Endothelial cell of umbilical vein (primary cell): ENCODE measurements around the gene ALKBH8. TPM values are rescaled to one million over a fixed set of nuclear protein-coding genes. Genes with fewer than 3 reads are reported as not detected.
A peak's percentile ranks its signal among the peaks of the same experiment; 100 is the strongest.

Source experiments
- BruUV-seq: library from RNA; stranded (reverse); fragments of 400-500 nt; replicated peaks from 2 replicates; lab custom pipeline; 2021; lab: Mats Ljungman, UMichigan
- CTCF ChIA-PET: fragments of 300-600, 350-600 bp; sonication (Branson Sonifier 250); formaldehyde crosslinking; loops from one replicate; lab custom pipeline; 2021; ENCODE audit warnings: antibody characterized with exemption, inconsistent platforms; lab: Charles Lee
- POLR2A ChIA-PET: fragments of 300-600, 350-600 bp; sonication (Branson Sonifier 250); formaldehyde crosslinking; loops from one replicate; lab custom pipeline; 2021; ENCODE audit warnings: antibody characterized with exemption, inconsistent platforms; lab: Charles Lee
- DNase-seq: peaks from one replicate; pipeline ENCODE4 v3.0.0-alpha.2; 2011; ENCODE audit warnings: low read depth, low spot score
- FAIRE-seq: peaks from 2 replicates; lab custom pipeline; 2011; peaks lifted over from hg19 to GRCh38; lab: Jason Lieb, UNC
- H2AFZ ChIP-seq: 2 replicates; pipeline ENCODE4 v1.6.0; 2012; ENCODE audit warnings: low read depth, low read length, control low read depth, inconsistent platforms
- H3K27ac ChIP-seq: 2 replicates; pipeline ENCODE4 v1.5.1; 2011; ENCODE audit warnings: low read depth, mild to moderate bottlenecking, control low read depth, low read length, moderate library complexity; ENCODE audit not compliant: insufficient read depth
- H3K27me3 ChIP-seq, 2 experiments: 2 replicates each; pipeline versions ENCODE4 v1.6.0 to v1.6.1; 2011; ENCODE audit warnings: low read length in 2 of 2, mixed read lengths in 1 of 2; ENCODE audit not compliant: control insufficient read depth in 2 of 2, insufficient read depth in 2 of 2
- H3K36me3 ChIP-seq, 2 experiments: 2 replicates in 1 of 2; 3 replicates in 1 of 2; pipeline ENCODE4 v1.5.1; 2011; ENCODE audit warnings: low read length in 2 of 2, mild to moderate bottlenecking in 1 of 2, moderate library complexity in 1 of 2; ENCODE audit not compliant: control insufficient read depth in 2 of 2, insufficient read depth in 2 of 2; ENCODE audit errors: extremely low read depth in 1 of 2
- H3K4me1 ChIP-seq: 3 replicates; pipeline ENCODE4 v1.5.1; 2011; ENCODE audit warnings: mild to moderate bottlenecking, low read length; ENCODE audit not compliant: control insufficient read depth, insufficient read depth; ENCODE audit errors: extremely low read depth
- H3K4me2 ChIP-seq: 2 replicates; pipeline ENCODE4 v1.6.1; 2011; ENCODE audit warnings: low read length, control low read depth, mixed read lengths; ENCODE audit not compliant: insufficient read depth
- H3K4me3 ChIP-seq, 3 experiments: fragments of 200-600 bp in 1 of 3; sonication (generic), shearing (Covaris generic) in 1 of 3; replicated peaks in 1 of 3; 2 replicates each; pipeline ENCODE4 v1.5.1; 2011 to 2016; ENCODE audit warnings: control low read depth in 3 of 3, low read length in 3 of 3, mild to moderate bottlenecking in 2 of 3, inconsistent platforms in 1 of 3, low read depth in 1 of 3, moderate library complexity in 1 of 3; ENCODE audit not compliant: insufficient read depth in 1 of 3
- H3K79me2 ChIP-seq: 2 replicates; pipeline ENCODE4 v1.6.0; 2012; ENCODE audit warnings: low read length, inconsistent platforms; ENCODE audit not compliant: control insufficient read depth, insufficient read depth
- H3K9ac ChIP-seq: replicated peaks from 2 replicates; pipeline ENCODE3; 2011; ENCODE audit warnings: low read length, control low read depth; ENCODE audit not compliant: insufficient read depth; ENCODE audit errors: extremely low read depth
- H3K9me1 ChIP-seq: replicated peaks from 3 replicates; pipeline ENCODE4 v1.6.0; 2011; ENCODE audit warnings: mild to moderate bottlenecking, low read length; ENCODE audit not compliant: control insufficient read depth, insufficient read depth; ENCODE audit errors: extremely low read depth
- H3K9me3 ChIP-seq: replicated peaks from 2 replicates; pipeline ENCODE4 v1.5.1; 2012; ENCODE audit warnings: low read length, inconsistent platforms; ENCODE audit not compliant: control insufficient read depth, insufficient read depth
- H4K20me1 ChIP-seq: replicated peaks from 2 replicates; pipeline ENCODE3; 2011; ENCODE audit warnings: mild to moderate bottlenecking, low read length; ENCODE audit not compliant: control insufficient read depth, insufficient read depth; ENCODE audit errors: extremely low read depth
- CTCF ChIP-seq, 2 donors: IDR thresholded peaks; 1 replicate in 1 of 2; 2 replicates in 1 of 2; pipeline ENCODE4 v1.5.1; 2011; ENCODE audit warnings: low read length in 2 of 2, mild to moderate bottlenecking in 2 of 2, moderate library complexity in 2 of 2, control low read depth in 1 of 2, inconsistent platforms in 1 of 2, low read depth in 1 of 2; ENCODE audit not compliant: insufficient read depth in 1 of 2; ENCODE audit errors: extremely low read depth in 1 of 2
- EZH2 ChIP-seq: IDR thresholded peaks from 2 replicates; pipeline ENCODE4 v1.6.1; 2012; ENCODE audit warnings: borderline replicate concordance, low read depth, mild to moderate bottlenecking, moderate library complexity, low read length, inconsistent platforms; ENCODE audit not compliant: severe bottlenecking
- MAX ChIP-seq: IDR thresholded peaks from 2 replicates; pipeline ENCODE4 v1.6.1; 2011; ENCODE audit not compliant: insufficient read depth, insufficient read length
- MYC ChIP-seq: IDR thresholded peaks from one replicate; pipeline ENCODE4 v1.6.1; 2011; ENCODE audit warnings: mild to moderate bottlenecking, low read depth, low read length
- dilution Hi-C: fragments of 300-500 bp; cut with MboI; formaldehyde crosslinking; loops from one replicate; pipeline ENCODE4 v1.15.0; 2019; ENCODE audit warnings: low sequenced_read_pairs; ENCODE audit not compliant: extremely low pct_ligation_motif_present
- intact Hi-C: fragments of 100-400 bp; cut with micrococcal nuclease; formaldehyde crosslinking; loops from one replicate; pipeline ENCODE4 v1.10.0; 2022
- polyA plus RNA-seq, 4 experiments: library from polyadenylated mRNA; depleted of rRNA in 3 of 4; stranded (reverse) in 3 of 4; unstranded in 1 of 4; fragments of >200 nt; gene quantifications; 2 replicates each; pipeline versions ENCODE4 v1.2.1 to v1.2.3, GENCODE V29; 2011 to 2012; ENCODE audit warnings: missing spikeins in 1 of 4
- total RNA-seq: library from RNA; stranded (reverse); gene quantifications from 2 replicates; pipeline ENCODE4 v1.2.3, GENCODE V29; 2021

Gene ALKBH8
- total and polyA plus RNA-seq, 2 donors (not counting 3 experiments of a cell fraction or from before 2014, with no cell fraction given): 2.6 to 10.2 TPM

GRCh38 chr11:107598225-107599139 lies 32.9 kb upstream of the ALKBH8 start:
- dilution Hi-C loops: no loop called here
- Histone ChIP-seq H4K20me1 (no peaks in the 10 kb centered on the region), H3K27me3 (peaks cover 2 to 19% of the 10 kb centered on the region in 2 experiments), H3K27ac (no peak overlapping the region), H3K4me1 (no peaks in the 10 kb centered on the region), H3K36me3 (no peaks in the 10 kb centered on the region), H3K4me3 (no peak overlapping the region), H3K4me2 (no peak overlapping the region), H3K9ac (no peak overlapping the region), H3K9me3 (no peaks in the 10 kb centered on the region), H2AFZ (no peak overlapping the region), H3K79me2 (no peaks in the 10 kb centered on the region), H3K9me1 (no peaks in the 10 kb centered on the region)
- ChIA-PET POLR2A (no interaction called here), CTCF (interaction anchor here (0.9 to 11.8 kb wide), 9 partner anchors 10 to 89 kb away, joined by 3 to 177 read pairs (median 8); no protein-coding TSS in a partner anchor)
- intact Hi-C loops: loop anchor here (1.0 kb wide), 1 partner anchor 91 kb away; no protein-coding TSS in a partner anchor
- TF ChIP-seq MAX (no peak), MYC (no peak), EZH2 (no peak), CTCF (IDR thresholded peaks at IDR 0.05; ENCODE audit: extremely low read depth in 1 of 2, insufficient read depth in 1 of 2, low read depth in 1 of 2, low read length in 2 of 2) (peak; percentile 77 to 81)
- no TSS peak for BruUV-seq
- DNase-seq (peak; percentile 63), FAIRE-seq (peak; percentile 81)
